ENCODE data around the gene WNT2B.

DNA sequence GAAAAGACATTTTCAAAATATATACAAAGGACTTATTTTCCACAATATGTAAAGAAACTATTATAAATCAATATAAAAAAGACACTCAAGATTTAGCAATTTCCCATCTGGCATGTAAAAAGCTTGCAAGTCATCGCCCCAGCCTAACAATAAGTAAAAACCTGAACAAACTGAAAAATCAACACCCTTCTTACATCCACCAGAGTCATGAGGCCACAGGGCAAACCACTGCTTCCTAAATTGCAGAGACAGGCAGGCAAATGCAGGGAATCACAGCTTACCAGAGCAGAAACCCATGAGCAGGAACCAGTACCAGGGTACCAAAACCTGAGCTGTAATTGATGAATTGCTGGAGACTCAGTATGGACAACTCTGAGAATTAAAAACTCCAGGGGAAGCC is 16.7 kb upstream of the WNT2B start:
- TF ChIP-seq, protein P1, sequence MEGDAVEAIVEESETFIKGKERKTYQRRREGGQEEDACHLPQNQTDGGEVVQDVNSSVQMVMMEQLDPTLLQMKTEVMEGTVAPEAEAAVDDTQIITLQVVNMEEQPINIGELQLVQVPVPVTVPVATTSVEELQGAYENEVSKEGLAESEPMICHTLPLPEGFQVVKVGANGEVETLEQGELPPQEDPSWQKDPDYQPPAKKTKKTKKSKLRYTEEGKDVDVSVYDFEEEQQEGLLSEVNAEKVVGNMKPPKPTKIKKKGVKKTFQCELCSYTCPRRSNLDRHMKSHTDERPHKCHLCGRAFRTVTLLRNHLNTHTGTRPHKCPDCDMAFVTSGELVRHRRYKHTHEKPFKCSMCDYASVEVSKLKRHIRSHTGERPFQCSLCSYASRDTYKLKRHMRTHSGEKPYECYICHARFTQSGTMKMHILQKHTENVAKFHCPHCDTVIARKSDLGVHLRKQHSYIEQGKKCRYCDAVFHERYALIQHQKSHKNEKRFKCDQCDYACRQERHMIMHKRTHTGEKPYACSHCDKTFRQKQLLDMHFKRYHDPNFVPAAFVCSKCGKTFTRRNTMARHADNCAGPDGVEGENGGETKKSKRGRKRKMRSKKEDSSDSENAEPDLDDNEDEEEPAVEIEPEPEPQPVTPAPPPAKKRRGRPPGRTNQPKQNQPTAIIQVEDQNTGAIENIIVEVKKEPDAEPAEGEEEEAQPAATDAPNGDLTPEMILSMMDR (IDR thresholded peaks at IDR 0.05; ENCODE audit: insufficient read depth, low read length): no peak
- TF ChIP-seq, protein P2, sequence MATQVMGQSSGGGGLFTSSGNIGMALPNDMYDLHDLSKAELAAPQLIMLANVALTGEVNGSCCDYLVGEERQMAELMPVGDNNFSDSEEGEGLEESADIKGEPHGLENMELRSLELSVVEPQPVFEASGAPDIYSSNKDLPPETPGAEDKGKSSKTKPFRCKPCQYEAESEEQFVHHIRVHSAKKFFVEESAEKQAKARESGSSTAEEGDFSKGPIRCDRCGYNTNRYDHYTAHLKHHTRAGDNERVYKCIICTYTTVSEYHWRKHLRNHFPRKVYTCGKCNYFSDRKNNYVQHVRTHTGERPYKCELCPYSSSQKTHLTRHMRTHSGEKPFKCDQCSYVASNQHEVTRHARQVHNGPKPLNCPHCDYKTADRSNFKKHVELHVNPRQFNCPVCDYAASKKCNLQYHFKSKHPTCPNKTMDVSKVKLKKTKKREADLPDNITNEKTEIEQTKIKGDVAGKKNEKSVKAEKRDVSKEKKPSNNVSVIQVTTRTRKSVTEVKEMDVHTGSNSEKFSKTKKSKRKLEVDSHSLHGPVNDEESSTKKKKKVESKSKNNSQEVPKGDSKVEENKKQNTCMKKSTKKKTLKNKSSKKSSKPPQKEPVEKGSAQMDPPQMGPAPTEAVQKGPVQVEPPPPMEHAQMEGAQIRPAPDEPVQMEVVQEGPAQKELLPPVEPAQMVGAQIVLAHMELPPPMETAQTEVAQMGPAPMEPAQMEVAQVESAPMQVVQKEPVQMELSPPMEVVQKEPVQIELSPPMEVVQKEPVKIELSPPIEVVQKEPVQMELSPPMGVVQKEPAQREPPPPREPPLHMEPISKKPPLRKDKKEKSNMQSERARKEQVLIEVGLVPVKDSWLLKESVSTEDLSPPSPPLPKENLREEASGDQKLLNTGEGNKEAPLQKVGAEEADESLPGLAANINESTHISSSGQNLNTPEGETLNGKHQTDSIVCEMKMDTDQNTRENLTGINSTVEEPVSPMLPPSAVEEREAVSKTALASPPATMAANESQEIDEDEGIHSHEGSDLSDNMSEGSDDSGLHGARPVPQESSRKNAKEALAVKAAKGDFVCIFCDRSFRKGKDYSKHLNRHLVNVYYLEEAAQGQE (IDR thresholded peaks at IDR 0.05; ENCODE audit: insufficient replicate concordance, low read depth): no peak
- no peak for TF ChIP-seq GABPA (IDR thresholded peaks at IDR 0.05; ENCODE audit: low read depth)
